Ammon's horn (tissue), 1 donor: ENCODE measurements around the gene GNB3.
A peak's percentile ranks its signal among the peaks of the same experiment; 100 is the strongest.
"Not testable (repeated sequence)": the region's sequence is repeated elsewhere in the genome, so short reads cannot be mapped to it uniquely, and the experiment has no call there.

Source experiments
- DNase-seq: peaks from one replicate; pipeline ENCODE4 v3.0.0-alpha.2; 2016; ENCODE audit warnings: low spot score

GNB3 gene

DNA sequence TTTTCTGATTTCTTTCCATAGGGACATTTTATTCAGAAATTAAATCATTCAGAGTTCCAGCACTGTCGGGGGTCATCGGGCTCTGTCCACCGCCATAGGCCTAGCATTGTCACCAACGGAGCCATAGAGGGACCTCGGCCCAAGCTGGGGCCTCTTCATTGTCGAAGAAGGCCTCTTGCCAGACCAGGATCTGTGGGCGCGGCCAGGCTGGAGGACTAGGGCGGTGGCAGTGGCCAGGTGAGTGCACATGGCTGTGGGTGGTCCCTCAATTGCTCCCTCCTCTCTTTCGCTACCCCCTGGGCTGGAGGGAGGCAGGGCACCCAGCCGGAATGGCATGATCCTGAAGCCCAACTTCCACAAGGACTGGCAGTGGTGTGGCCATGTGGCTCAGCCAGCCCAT lies 43.0 kb downstream of the GNB3 start:
- DNase-seq: no peak

DNA sequence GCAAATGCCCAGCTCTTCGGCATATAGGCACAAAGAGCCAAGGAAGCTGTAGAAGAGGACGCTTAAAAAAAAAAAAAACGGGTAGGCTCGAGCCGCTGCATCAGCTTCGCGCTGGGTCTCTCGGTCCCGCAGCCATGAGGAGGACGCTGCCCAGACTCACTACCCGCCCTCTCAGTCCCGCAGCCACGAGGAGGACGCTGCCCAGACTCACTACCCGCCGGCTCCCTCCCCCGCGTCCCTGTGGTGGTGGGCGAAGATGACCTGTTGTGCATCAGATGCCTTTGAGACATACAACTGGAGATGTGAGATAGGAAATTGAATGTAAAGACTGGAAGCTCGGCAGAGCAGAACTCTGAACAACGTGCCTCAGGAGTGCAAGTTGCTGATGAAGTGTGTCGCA lies 43.8 kb downstream of the GNB3 start:
- no peak for DNase-seq

DNA sequence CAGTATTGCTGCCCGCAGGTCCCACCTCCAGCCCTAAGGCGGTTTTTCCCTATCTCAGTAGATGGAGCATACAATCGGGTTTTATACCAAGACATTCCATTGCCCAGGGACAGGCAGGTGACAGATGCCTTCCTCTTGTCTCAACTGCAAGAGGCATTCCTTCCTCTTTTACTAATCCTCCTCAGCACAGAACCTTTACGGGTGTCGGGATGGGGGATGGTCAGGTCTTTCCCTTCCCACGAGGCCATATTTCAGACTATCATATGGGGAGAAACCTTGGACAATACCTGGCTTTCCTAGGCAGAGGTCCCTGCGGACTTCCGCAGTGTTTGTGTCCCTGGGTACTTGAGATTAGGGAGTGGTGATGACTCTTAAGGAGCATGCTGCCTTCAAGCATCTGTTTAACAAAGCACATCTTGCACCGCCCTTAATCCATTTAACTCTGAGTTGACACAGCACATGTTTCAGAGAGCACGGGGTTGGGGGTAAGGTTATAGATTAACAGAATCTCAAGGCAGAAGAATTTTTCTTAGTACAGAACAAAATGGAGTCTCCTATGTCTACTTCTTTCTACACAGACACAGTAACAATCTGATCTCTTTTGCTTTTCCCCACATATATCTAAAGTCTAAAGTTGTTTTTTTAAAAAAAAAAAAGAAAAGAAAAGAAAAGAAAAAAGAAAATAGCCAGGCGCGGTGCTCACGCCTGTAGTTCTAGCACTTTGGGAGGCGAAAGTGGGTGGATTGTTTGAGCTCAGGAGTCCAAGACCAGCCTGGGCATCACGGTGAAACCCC lies 45.7 kb downstream of the GNB3 start:
- not testable (repeated sequence) for DNase-seq

DNA sequence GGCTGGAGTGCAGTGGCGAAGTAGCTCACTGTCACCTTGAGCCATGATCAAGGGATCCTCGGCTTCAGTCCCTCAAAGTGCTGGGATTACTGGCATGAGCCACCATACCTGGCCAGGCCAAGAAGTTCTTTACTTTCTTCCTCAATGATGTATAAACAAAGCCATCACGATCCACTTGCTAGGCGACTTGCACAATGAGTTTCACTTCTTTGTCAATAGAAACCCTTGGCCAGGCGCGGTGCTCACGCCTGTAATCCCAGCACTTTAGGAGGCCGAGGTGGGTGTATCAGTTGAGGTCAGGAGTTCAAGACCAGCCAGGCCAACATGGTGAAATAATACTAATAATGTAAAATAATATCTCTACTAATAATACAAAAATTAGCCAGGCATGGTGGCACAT lies 46.7 kb downstream of the GNB3 start:
- no peak for DNase-seq

DNA sequence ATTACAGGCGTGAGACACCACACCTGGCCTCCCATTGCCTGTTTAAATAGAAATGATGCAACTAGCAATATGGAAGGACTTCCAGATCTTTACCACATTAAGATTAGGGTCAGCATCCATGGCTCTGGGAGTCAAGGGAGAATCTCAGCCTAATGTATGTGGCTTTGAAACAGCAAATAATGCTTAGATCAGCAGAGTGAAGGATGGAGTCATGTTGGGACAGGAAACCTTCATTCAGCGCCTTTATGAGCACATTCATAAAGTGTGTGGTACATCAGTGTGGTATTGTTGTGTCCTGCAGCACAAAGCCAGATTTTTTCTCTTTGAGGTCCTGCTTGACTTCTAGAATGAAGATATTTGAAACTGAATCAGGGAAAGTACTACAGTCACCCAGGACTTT lies 47.6 kb downstream of the GNB3 start:
- no peak for DNase-seq

DNA sequence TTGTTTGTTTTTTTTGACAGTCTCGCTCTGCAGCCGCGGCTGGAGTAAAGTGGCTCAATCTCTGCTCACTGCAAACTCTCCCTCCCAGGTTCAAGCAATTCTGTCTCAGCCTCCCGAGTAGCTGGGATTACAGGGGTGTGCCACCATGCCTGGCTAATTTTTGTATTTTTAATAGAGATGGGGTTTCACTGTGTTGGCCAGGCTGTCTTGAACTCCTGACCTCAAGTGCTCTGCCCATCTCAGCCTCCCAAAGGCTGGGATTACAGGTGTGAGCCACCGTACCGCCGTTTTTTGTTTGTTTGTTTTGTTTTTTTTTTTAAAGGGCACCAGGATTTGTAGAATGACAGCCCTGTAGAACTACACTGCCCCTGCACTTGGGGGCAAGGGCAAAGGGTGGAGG lies 48.1 kb downstream of the GNB3 start:
- DNase-seq: not testable (repeated sequence)

DNA sequence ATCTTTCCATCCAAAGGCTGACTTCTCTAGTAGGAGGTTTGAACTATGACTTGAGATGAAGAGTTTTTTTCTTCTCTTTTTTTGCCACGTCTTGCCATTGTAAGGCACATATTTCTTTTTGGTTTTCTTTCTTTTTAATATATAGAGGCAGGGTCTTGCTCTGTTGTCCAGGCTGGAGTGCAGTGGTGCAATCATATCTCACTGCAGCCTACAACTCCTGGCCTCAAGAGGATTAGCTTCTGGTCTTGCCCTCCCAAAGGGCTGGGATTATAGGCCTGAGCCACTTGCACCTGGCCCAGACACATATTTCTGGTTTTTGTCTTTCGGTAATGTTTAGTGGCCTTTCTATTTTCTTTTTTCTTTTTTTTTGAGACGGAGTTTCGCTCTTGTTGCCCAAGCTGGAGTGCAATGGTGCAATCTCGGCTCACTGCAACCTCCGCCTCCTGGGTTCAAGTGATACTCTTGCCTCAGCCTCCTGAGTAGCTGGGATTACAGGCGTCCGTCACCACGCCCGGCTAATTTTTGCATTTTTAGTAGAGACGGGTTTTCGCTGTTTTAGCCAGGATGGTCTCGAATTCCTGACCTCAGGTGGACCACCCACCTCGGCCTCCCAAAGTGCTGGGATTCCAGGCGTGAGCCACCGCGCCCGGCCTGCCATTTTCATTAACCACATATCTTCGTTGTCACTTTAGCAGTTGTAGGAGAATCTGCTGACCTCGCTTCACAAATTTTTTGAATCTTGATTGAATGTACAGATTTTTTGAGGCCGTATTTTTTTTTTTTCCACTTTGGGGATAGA lies 49.2 kb downstream of the GNB3 start:
- DNase-seq: not testable (repeated sequence)

DNA sequence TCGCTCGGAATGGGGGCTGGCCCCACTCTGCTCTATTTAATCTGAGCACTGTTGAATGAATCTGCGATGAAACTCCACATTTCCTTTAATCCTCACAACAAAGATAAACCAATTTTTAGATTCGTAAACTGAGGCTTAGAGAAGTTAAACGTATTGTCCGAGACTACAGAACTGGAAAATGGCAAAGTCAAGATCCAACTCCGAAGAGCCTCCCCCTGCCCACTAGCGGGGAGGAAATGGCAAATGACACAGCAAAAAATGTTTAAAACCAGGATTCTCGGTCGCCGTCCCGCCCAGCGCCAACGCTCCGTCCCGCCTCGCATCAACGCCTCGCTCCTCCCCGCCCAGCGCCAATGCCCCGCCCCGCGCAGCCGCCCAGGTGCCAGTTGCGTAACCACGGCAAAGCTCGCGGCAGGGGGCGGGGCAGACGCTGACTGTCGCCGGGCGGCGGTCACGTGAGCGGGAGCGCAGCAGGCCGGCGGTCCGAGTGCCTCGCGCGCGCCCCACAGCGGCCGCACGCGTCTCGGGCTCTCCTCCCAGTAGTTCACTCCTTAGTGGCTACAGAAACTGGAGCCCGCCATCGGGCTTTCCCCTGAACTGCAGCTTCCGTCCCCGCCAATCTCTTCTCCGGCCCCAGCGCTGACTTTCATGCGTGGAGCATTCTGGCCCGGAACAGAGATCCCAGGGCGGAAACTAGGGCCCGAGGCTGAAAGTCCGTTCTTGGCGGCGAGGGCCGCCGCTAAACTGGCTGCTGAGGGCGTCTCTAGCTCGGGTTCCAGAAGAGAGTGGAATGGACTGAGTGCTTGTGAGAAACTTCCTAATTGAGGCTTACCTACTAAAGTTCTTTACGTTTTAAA lies 50.3 kb downstream of the GNB3 start:
- DNase-seq: peak; percentile 98

DNA sequence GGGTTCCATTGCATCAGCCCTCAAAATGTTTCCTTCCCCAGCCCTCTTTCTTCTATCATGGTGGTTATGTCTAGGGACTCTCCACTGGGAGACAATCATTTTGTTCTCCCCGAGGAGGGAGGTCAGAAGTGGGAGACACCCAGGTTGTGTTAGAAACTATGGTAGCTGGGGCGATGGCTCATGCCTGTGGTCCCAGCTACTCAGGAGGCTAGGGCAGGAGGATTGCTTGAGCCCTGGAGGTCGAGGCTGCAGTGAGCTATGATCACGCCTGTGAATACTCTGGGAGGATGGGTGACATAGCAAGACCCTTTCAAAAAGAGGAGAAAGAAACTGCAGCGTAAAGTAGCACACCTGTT lies 50.9 kb downstream of the GNB3 start:
- DNase-seq: no peak

DNA sequence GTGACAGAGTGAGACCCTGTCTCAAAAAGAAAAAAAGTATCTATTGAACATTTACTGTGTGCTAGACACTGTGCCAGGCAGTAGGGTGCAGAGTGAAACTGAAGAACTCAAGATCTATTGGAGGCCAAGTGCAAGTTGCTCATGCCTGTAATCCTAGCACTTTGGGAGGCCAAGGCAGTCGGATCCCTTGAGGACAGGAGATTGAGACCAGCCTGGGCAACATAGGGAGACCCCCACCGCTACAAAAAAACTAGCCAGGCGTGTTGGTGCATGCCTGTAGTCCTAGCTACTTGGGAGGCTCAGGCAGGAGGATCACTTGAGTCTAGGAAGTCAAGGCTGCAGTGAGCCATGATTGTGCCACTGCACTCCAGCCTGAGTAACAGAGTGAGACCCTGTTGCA lies 52.0 kb downstream of the GNB3 start:
- not testable (repeated sequence) for DNase-seq

DNA sequence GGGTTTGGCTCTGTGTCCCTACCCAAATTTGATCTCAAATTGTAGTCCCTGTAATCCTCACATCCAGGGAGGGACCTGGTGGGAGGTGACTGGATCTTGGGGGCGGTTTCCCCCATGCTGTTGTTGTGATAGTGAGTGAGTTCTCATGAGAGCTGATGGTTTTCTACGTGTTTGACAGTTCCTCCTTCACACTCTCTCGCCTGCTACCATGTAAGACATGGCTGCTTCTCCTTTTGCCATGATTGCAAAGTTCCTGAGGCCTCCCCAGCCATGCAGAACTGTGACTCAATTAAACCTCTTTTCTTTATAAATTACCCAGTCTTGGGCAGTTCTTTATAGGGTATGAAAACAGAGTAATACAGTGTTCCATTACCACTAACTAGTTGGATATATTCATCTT lies 53.6 kb downstream of the GNB3 start:
- DNase-seq: no peak
